ENCODE measurements around the gene ANTXR1.

Gene ANTXR1

GRCh38 chr2:69154106-69154505 lies 141.1 kb downstream of the ANTXR1 start:
- Mint-ChIP-seq H3K27me3 (peaks cover 5% of the 10 kb centered on the region), H3K36me3 (ENCODE audit: low read depth) (no peaks in the 10 kb centered on the region), H3K9me3 (no peaks in the 10 kb centered on the region), H3K4me1 (ENCODE audit: low read depth) (no peaks in the 10 kb centered on the region), H3K27ac (no peak overlapping the region), H3K4me3 (no peak overlapping the region)

GRCh38 chr2:69156624-69157023 lies 143.6 kb downstream of the ANTXR1 start:
- no peaks in the 10 kb centered on the region for H3K4me1 Mint-ChIP-seq (ENCODE audit: low read depth)
- no peak overlapping the region for H3K4me3 Mint-ChIP-seq
- peaks cover 5% of the 10 kb centered on the region for H3K27me3 Mint-ChIP-seq
- no peaks in the 10 kb centered on the region for H3K9me3 Mint-ChIP-seq
- no peaks in the 10 kb centered on the region for H3K36me3 Mint-ChIP-seq (ENCODE audit: low read depth)
- H3K27ac Mint-ChIP-seq = no peak overlapping the region

GRCh38 chr2:69157441-69157840 lies 144.5 kb downstream of the ANTXR1 start:
- Mint-ChIP-seq H3K4me3 (no peak overlapping the region), H3K27ac (no peak overlapping the region), H3K27me3 (peaks cover 5% of the 10 kb centered on the region), H3K4me1 (ENCODE audit: low read depth) (no peaks in the 10 kb centered on the region), H3K9me3 (no peaks in the 10 kb centered on the region), H3K36me3 (ENCODE audit: low read depth) (no peaks in the 10 kb centered on the region)

- Mint-ChIP-seq H3K36me3 (ENCODE audit: low read depth) (no peaks in the 10 kb centered on the region), H3K4me1 (ENCODE audit: low read depth) (peaks cover 7% of the 10 kb centered on the region), H3K27ac (no peak overlapping the region)
These were observed 147.0 kb downstream of the ANTXR1 start for GRCh38 chr2:69159986-69160385.

GRCh38 chr2:69162057-69162456 lies 149.1 kb downstream of the ANTXR1 start:
- H3K9me3 Mint-ChIP-seq = no peaks in the 10 kb centered on the region
- peaks cover 7% of the 10 kb centered on the region for H3K4me1 Mint-ChIP-seq (ENCODE audit: low read depth)
- H3K4me3 Mint-ChIP-seq = no peak overlapping the region
- H3K27me3 Mint-ChIP-seq = peaks cover 13% of the 10 kb centered on the region
- H3K27ac Mint-ChIP-seq = no peak overlapping the region
- H3K36me3 Mint-ChIP-seq (ENCODE audit: low read depth) = no peaks in the 10 kb centered on the region

More at GRCh38 chr2:69159986-69160385, 147.0 kb downstream of the ANTXR1 start:
- Mint-ChIP-seq H3K9me3 (no peaks in the 10 kb centered on the region), H3K4me3 (no peak overlapping the region), H3K27me3 (peaks cover 7% of the 10 kb centered on the region)

- H3K9me3 Mint-ChIP-seq = no peaks in the 10 kb centered on the region
- H3K36me3 Mint-ChIP-seq (ENCODE audit: low read depth) = no peaks in the 10 kb centered on the region
- peaks cover 7% of the 10 kb centered on the region for H3K4me1 Mint-ChIP-seq (ENCODE audit: low read depth)
- H3K27ac Mint-ChIP-seq = no peak overlapping the region
- peaks cover 14% of the 10 kb centered on the region for H3K27me3 Mint-ChIP-seq
- H3K4me3 Mint-ChIP-seq = no peak overlapping the region
These were observed 150.1 kb downstream of the ANTXR1 start for GRCh38 chr2:69163109-69163508.

- peaks cover 7% of the 10 kb centered on the region for H3K4me1 Mint-ChIP-seq (ENCODE audit: low read depth)
- H3K9me3 Mint-ChIP-seq = no peaks in the 10 kb centered on the region
- no peak overlapping the region for H3K27ac Mint-ChIP-seq
- no peaks in the 10 kb centered on the region for H3K36me3 Mint-ChIP-seq (ENCODE audit: low read depth)
- no peak overlapping the region for H3K4me3 Mint-ChIP-seq
- H3K27me3 Mint-ChIP-seq = peaks cover 17% of the 10 kb centered on the region
These were observed 150.6 kb downstream of the ANTXR1 start for GRCh38 chr2:69163556-69163955.

GRCh38 chr2:69164061-69164778 lies 151.2 kb downstream of the ANTXR1 start:
- H3K4me3 Mint-ChIP-seq = no peak overlapping the region
- H3K36me3 Mint-ChIP-seq (ENCODE audit: low read depth) = no peaks in the 10 kb centered on the region
- peaks cover 17% of the 10 kb centered on the region for H3K27me3 Mint-ChIP-seq
- H3K9me3 Mint-ChIP-seq = no peaks in the 10 kb centered on the region
- H3K4me1 Mint-ChIP-seq (ENCODE audit: low read depth) = peaks cover 7% of the 10 kb centered on the region
- H3K27ac Mint-ChIP-seq = no peak overlapping the region

GRCh38 chr2:69165091-69165880 lies 152.3 kb downstream of the ANTXR1 start:
- H3K4me3 Mint-ChIP-seq = no peak overlapping the region

GRCh38 chr2:69166465-69166811 lies 153.5 kb downstream of the ANTXR1 start:
- no peak overlapping the region for H3K4me3 Mint-ChIP-seq
- H3K36me3 Mint-ChIP-seq (ENCODE audit: low read depth) = no peaks in the 10 kb centered on the region
- no peaks in the 10 kb centered on the region for H3K9me3 Mint-ChIP-seq
- no peak overlapping the region for H3K27ac Mint-ChIP-seq
- H3K4me1 Mint-ChIP-seq (ENCODE audit: low read depth) = peaks cover 15% of the 10 kb centered on the region
- peaks cover 17% of the 10 kb centered on the region for H3K27me3 Mint-ChIP-seq

More at GRCh38 chr2:69165091-69165880, 152.3 kb downstream of the ANTXR1 start:
- Mint-ChIP-seq H3K36me3 (ENCODE audit: low read depth) (no peaks in the 10 kb centered on the region), H3K4me1 (ENCODE audit: low read depth) (peaks cover 15% of the 10 kb centered on the region), H3K27me3 (peaks cover 17% of the 10 kb centered on the region), H3K9me3 (no peaks in the 10 kb centered on the region), H3K27ac (no peak overlapping the region)

GRCh38 chr2:69166812-69167468 lies 154.0 kb downstream of the ANTXR1 start:
- Mint-ChIP-seq H3K9me3 (no peaks in the 10 kb centered on the region), H3K4me3 (no peak overlapping the region), H3K27me3 (peaks cover 20% of the 10 kb centered on the region), H3K27ac (no peak overlapping the region), H3K4me1 (ENCODE audit: low read depth) (peaks cover 15% of the 10 kb centered on the region), H3K36me3 (ENCODE audit: low read depth) (no peaks in the 10 kb centered on the region)

GRCh38 chr2:69167469-69167822 lies 154.5 kb downstream of the ANTXR1 start:
- no peaks in the 10 kb centered on the region for H3K9me3 Mint-ChIP-seq
- no peaks in the 10 kb centered on the region for H3K36me3 Mint-ChIP-seq (ENCODE audit: low read depth)
- no peak overlapping the region for H3K4me3 Mint-ChIP-seq
- H3K27ac Mint-ChIP-seq = no peak overlapping the region
- H3K4me1 Mint-ChIP-seq (ENCODE audit: low read depth) = peaks cover 15% of the 10 kb centered on the region
- H3K27me3 Mint-ChIP-seq = peaks cover 20% of the 10 kb centered on the region

GRCh38 chr2:69168144-69168813 lies 155.3 kb downstream of the ANTXR1 start:
- no peak overlapping the region for H3K4me3 Mint-ChIP-seq
- peaks cover 16% of the 10 kb centered on the region for H3K27me3 Mint-ChIP-seq
- H3K4me1 Mint-ChIP-seq (ENCODE audit: low read depth) = peaks cover 11% of the 10 kb centered on the region
- no peaks in the 10 kb centered on the region for H3K9me3 Mint-ChIP-seq
- no peak overlapping the region for H3K27ac Mint-ChIP-seq
- H3K36me3 Mint-ChIP-seq (ENCODE audit: low read depth) = no peaks in the 10 kb centered on the region

GRCh38 chr2:69168950-69169654 lies 156.1 kb downstream of the ANTXR1 start:
- no peak overlapping the region for H3K4me3 Mint-ChIP-seq
- peaks cover 17% of the 10 kb centered on the region for H3K27me3 Mint-ChIP-seq
- H3K27ac Mint-ChIP-seq = no peak overlapping the region
- no peaks in the 10 kb centered on the region for H3K36me3 Mint-ChIP-seq (ENCODE audit: low read depth)
- no peaks in the 10 kb centered on the region for H3K9me3 Mint-ChIP-seq
- peaks cover 8% of the 10 kb centered on the region for H3K4me1 Mint-ChIP-seq (ENCODE audit: low read depth)
